Ovary (tissue), 3 donors: ENCODE results near the gene C1QTNF9.

Source experiments
- CTCF ChIP-seq, 3 donors: fragments of 450-650 bp in 2 of 3; fragments of 200-600 bp in 1 of 3; IDR thresholded peaks; one replicate each; pipeline versions ENCODE4 v1.5.1 to v1.8.0; 2016 to 2022; ENCODE audit warnings: antibody characterized with exemption in 3 of 3, mild to moderate bottlenecking in 1 of 3
- POLR2A ChIP-seq: fragments of 450-650 bp; IDR thresholded peaks from one replicate; pipeline ENCODE4 v1.6.1; 2017; ENCODE audit warnings: antibody characterized with exemption, mild to moderate bottlenecking, moderate library complexity
- donor health status: DM: no; HTN: no; CAD: no.

GRCh38 chr13:24270639-24271141 is 38.7 kb upstream of the C1QTNF9 start:
- peak in 2 of 3 donors; percentile 87 to 89 for TF ChIP-seq CTCF (IDR thresholded peaks at IDR 0.05)
- TF ChIP-seq POLR2A: peak; percentile 20
